ENCODE measurements around the gene MAN1B1. TPM values are rescaled to one million over a fixed set of nuclear protein-coding genes. Genes with fewer than 3 reads are reported as not detected.

MAN1B1 gene
- total and polyA plus RNA-seq, 4 donors = 38.3 to 81.3 (median 62.3) TPM

DNA sequence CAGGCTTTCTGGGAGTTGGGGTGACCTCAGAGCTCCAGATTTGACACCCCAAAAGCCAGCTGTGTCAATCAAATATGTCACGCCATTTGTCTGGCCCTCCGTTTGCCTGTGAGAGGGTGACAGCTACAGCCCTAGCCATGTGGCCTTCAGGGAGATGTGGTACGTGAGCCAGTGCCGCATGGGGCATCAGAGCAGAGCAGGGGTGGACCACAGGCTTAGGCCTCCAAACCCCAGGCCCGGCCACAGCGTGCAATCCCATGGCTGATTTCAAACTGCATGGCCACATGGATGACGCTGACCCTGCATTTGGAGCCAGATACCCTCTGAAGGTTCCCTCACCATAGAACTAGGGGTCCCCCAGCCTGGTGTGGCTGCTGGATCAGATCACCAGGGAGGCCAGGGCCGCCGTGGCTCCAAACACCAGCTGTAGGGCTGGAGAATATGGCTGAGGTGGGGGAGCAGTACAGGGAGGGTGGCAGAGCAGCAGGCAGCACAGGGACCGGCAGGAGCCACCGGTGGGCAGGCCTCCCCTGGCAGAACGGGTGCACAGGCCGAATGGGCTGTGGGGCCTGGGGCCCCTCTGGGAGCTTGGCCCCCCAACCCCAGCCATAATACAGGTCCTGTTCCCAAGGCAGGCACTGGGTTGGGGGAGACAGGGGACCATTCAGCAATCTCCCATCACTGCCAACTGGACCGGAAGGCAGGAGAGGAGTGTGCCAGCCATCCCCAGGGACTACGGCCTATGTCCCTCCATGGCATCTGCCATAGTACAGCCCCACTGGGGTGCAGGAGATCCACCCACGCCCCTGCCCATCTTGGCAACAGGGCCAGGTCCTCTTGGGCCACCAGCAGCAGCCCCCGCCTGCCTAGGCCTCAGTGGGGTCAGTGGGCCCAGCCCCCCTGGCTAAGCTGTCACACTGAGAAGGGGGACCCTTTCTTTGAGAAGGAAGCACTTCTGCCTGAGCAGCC is 18.0 kb upstream of the MAN1B1 start:
- Histone ChIP-seq H3K27me3 (ENCODE audit: control insufficient read depth, insufficient read depth, low read length) (peaks cover 6% of the 10 kb centered on the region), H3K27ac (ENCODE audit: low read depth, low read length) (peak overlapping the region; percentile 27), H3K9me3 (ENCODE audit: control insufficient read depth, insufficient read depth, low read length) (no peaks in the 10 kb centered on the region), H3K36me3 (ENCODE audit: control insufficient read depth, insufficient read depth, low read length) (peaks cover 31% of the 10 kb centered on the region), H3K4me3 (ENCODE audit: low read depth, low read length) (peak overlapping the region; percentile 22), H3K4me1 (ENCODE audit: control insufficient read depth, insufficient read depth, low read length) (peaks cover 47% of the 10 kb centered on the region)
- WGBS (ENCODE audit: insufficient coverage) = 64% methylated on average over 17 of the region's 17 CpGs
- no peak for DNase-seq (ENCODE audit: low read depth in 4 of 6, low spot score in 6 of 6)

DNA sequence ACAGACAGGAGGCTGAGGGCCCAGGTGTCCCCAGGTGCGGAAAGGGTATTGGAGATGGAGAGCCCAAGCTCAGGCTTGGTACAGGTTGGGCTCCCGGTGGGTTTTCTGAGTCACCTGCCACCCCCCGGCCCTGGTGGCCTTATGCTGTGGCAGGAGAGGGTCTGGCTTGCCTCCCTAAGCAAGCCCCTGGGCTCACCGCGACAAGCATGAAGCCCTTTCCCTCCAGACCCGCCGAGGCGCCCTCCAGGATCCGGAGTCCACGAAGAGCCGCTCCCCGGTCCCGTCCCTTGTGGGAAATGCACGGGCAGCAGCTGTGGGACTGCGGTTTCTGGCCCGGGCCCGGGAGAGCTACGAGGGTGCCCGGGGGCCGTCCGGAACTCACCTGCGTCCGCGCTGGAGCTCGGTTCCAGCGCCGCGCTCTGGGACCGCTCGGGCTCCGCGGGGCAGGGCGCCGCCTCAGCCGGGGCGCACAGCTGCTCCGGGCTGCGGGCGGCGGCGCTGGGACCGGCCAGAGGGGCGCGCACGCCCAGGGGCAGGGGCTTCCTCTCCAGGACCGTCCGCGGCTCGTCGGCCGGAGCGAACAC is 17.2 kb upstream of the MAN1B1 start:
- H3K27me3 ChIP-seq (ENCODE audit: control insufficient read depth, insufficient read depth, low read length) = peaks cover 6% of the 10 kb centered on the region
- H3K36me3 ChIP-seq (ENCODE audit: control insufficient read depth, insufficient read depth, low read length) = peaks cover 26% of the 10 kb centered on the region
- peak overlapping the region; percentile 22 for H3K4me3 ChIP-seq (ENCODE audit: low read depth, low read length)
- no peaks in the 10 kb centered on the region for H3K9me3 ChIP-seq (ENCODE audit: control insufficient read depth, insufficient read depth, low read length)
- DNase-seq (ENCODE audit: low read depth in 4 of 6, low spot score in 6 of 6) = no peak
- WGBS (ENCODE audit: insufficient coverage) = 4% methylated on average over 52 of the region's 52 CpGs
- peak overlapping the region; percentile 27 for H3K27ac ChIP-seq (ENCODE audit: low read depth, low read length)
- peaks cover 40% of the 10 kb centered on the region for H3K4me1 ChIP-seq (ENCODE audit: control insufficient read depth, insufficient read depth, low read length)

DNA sequence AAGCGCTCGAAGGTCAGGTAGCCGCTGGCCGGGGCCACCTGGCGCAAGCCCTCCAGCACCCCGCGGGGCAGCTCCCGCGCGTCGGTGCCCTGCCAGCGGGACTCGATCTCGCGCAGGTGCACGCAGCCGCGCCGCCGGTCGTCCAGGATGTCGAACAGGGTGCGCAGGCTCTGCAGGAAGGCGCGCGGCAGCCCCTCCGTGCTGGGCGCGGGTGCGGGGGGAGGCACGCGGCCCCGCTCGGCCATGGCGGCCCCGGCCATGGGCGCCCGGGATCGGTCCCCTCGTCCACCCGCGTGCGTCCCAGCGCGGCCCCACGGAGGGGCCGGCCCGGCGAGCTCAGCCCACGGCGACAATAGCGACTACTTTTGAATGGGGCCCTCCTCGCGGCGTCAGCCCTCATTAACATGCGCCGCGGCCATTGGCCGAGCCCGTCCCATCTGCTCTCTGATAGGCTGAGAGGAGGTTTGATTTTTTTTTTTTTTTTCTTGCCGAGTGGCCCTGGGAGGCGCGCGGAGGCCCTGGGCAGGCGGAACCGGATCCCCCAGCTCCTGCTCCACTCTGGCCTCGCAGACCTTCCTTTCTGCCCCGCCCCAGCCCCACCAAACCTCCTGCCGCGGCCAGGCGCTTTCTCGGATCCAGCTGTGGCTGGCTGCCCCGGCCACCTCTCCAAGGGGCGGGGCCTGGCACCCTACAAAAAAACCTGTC is 16.4 kb upstream of the MAN1B1 start, which contains the start of gene SAPCD2:
Gene SAPCD2, minus strand, starts transcription at position 357 of the 705 bp plus-strand sequence. Its CDS starts 97 bp downstream, at position 260.
- peaks cover 6% of the 10 kb centered on the region for H3K27me3 ChIP-seq (ENCODE audit: control insufficient read depth, insufficient read depth, low read length)
- peak in 5 of 6 donors; percentile 59 to 95 (median 72) for DNase-seq (ENCODE audit: low read depth in 4 of 6, low spot score in 6 of 6)
- H3K4me1 ChIP-seq (ENCODE audit: control insufficient read depth, insufficient read depth, low read length) = peaks cover 40% of the 10 kb centered on the region
- peak within 1 kb of the TSS; percentile 50 for H3K4me3 ChIP-seq (ENCODE audit: low read depth, low read length)
- peaks cover 18% of the 10 kb centered on the region for H3K36me3 ChIP-seq (ENCODE audit: control insufficient read depth, insufficient read depth, low read length)
- under 1% methylated on average over 62 of the region's 74 CpGs for WGBS (ENCODE audit: insufficient coverage)
- no peaks in the 10 kb centered on the region for H3K9me3 ChIP-seq (ENCODE audit: control insufficient read depth, insufficient read depth, low read length)
- H3K27ac ChIP-seq (ENCODE audit: low read depth, low read length) = peak within 1 kb of the TSS; percentile 91

DNA sequence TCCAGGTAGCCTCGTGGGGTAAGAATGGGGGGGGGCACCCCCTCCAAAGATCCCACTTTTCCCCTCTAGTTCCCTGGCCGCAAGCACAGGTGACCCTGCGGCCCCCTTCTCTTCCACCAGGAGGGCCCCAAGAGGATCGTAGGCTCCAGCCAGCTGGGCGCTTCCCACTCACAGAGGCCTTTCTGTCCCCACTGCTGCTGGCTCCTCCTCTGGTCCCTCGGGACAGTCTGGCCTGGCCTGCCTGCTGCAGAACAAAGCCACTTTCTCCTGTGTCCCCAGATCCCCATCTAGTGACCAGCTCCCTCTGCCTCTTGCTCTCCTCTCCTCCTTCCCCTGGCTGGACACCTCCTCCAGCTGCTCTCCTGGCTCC is 15.9 kb upstream of the MAN1B1 start:
- DNase-seq (ENCODE audit: low read depth in 4 of 6, low spot score in 6 of 6) = peak in 2 of 6 donors; percentile 54 to 80
- Histone ChIP-seq H3K27me3 (ENCODE audit: control insufficient read depth, insufficient read depth, low read length) (peaks cover 6% of the 10 kb centered on the region), H3K27ac (ENCODE audit: low read depth, low read length) (peak overlapping the region; percentile 91), H3K4me3 (ENCODE audit: low read depth, low read length) (peak overlapping the region; percentile 50), H3K36me3 (ENCODE audit: control insufficient read depth, insufficient read depth, low read length) (peaks cover 13% of the 10 kb centered on the region), H3K4me1 (ENCODE audit: control insufficient read depth, insufficient read depth, low read length) (peaks cover 40% of the 10 kb centered on the region), H3K9me3 (ENCODE audit: control insufficient read depth, insufficient read depth, low read length) (no peaks in the 10 kb centered on the region)
- WGBS (ENCODE audit: insufficient coverage) = 26% methylated on average over 5 of the region's 6 CpGs

DNA sequence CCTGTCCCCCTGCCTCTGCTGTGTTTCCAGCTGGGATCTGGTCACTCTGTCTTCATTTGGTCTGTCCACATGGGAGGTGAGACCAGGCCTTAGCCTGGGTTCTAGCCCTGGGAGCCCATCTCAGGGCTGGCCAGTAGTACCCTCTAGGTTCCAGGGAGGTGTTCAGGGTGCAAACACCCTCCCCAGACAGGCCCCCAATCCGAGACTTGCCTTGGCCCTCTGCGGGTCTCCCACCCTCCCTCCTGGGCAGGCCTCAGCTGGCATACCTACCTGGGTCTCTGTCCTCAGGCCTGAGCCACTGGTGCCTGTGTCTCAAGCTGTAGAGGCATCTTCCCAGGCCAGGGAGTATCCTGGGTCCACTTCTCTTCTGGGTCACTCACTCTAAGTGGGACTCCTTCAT is 15.5 kb upstream of the MAN1B1 start:
- Histone ChIP-seq H3K4me3 (ENCODE audit: low read depth, low read length) (no peak overlapping the region), H3K36me3 (ENCODE audit: control insufficient read depth, insufficient read depth, low read length) (peaks cover 9% of the 10 kb centered on the region), H3K4me1 (ENCODE audit: control insufficient read depth, insufficient read depth, low read length) (peaks cover 40% of the 10 kb centered on the region), H3K9me3 (ENCODE audit: control insufficient read depth, insufficient read depth, low read length) (no peaks in the 10 kb centered on the region), H3K27me3 (ENCODE audit: control insufficient read depth, insufficient read depth, low read length) (peaks cover 6% of the 10 kb centered on the region), H3K27ac (ENCODE audit: low read depth, low read length) (peak overlapping the region; percentile 91)
- 89% methylated on average over 2 of the region's 2 CpGs for WGBS (ENCODE audit: insufficient coverage)
- DNase-seq (ENCODE audit: low read depth in 4 of 6, low spot score in 6 of 6) = no peak

DNA sequence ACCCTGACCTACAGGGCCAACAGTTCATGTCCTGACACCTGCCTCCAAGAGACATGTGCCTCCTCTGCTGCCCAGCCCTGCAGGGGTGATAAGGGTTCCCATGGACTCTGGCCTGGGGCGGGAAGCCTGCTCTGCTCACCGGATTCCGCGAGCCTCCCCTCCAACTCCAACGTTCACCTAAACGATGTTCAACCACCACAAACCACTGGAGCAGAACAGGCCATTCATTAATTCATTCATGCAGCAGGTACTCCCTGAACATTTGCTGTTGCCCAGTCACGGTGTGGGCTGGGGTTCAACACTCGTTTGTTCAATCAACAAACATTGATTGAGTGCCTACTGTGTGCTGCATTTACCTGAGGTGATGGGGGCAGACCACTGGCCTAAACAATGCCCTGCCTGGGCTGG is 12.8 kb upstream of the MAN1B1 start:
- no peaks in the 10 kb centered on the region for H3K9me3 ChIP-seq (ENCODE audit: control insufficient read depth, insufficient read depth, low read length)

DNA sequence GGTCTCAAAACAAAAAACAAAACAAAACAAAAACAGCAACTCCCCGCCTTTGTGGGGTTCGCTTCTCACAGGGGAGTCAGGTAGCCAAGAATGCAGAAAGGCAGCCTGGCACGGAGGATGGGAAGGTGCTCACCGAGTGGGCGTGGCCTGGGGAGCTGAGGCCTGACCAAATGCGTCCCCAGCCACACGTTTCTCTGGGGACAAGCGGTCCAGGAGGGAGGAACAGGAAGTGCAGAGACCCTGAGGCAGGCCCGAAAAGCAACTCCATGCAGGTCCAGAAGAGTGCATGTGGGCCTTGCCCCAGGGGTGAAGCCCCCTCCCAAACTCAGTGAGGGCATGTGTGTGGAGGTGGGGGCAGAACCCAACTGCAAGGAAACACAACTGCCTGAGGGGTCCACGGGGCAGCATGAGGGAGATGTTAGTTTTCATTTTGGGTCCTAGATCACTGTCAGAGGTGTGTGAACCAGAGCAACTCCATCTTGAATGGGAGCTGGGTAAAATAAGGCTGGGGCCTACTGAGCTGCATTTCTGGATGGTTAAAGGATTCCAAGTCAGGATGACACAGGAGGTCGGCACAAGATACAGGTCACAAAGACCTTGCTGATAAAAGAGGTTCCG is 12.0 kb upstream of the MAN1B1 start:
- Histone ChIP-seq H3K9me3 (ENCODE audit: control insufficient read depth, insufficient read depth, low read length) (no peaks in the 10 kb centered on the region), H3K4me1 (ENCODE audit: control insufficient read depth, insufficient read depth, low read length) (peaks cover 44% of the 10 kb centered on the region), H3K27ac (ENCODE audit: low read depth, low read length) (no peak overlapping the region), H3K36me3 (ENCODE audit: control insufficient read depth, insufficient read depth, low read length) (peaks cover 5% of the 10 kb centered on the region), H3K27me3 (ENCODE audit: control insufficient read depth, insufficient read depth, low read length) (peaks cover 30% of the 10 kb centered on the region), H3K4me3 (ENCODE audit: low read depth, low read length) (no peak overlapping the region)
- 71% methylated on average over 12 of the region's 12 CpGs for WGBS (ENCODE audit: insufficient coverage)
- DNase-seq (ENCODE audit: low read depth in 4 of 6, low spot score in 6 of 6) = no peak

More for the DNA sequence above, 12.8 kb upstream of the MAN1B1 start:
- no peak overlapping the region for H3K27ac ChIP-seq (ENCODE audit: low read depth, low read length)
- peaks cover 47% of the 10 kb centered on the region for H3K4me1 ChIP-seq (ENCODE audit: control insufficient read depth, insufficient read depth, low read length)
- no peaks in the 10 kb centered on the region for H3K36me3 ChIP-seq (ENCODE audit: control insufficient read depth, insufficient read depth, low read length)
- peaks cover 27% of the 10 kb centered on the region for H3K27me3 ChIP-seq (ENCODE audit: control insufficient read depth, insufficient read depth, low read length)
- H3K4me3 ChIP-seq (ENCODE audit: low read depth, low read length) = no peak overlapping the region
- 91% methylated on average over 8 of the region's 8 CpGs for WGBS (ENCODE audit: insufficient coverage)
- no peak for DNase-seq (ENCODE audit: low read depth in 4 of 6, low spot score in 6 of 6)

DNA sequence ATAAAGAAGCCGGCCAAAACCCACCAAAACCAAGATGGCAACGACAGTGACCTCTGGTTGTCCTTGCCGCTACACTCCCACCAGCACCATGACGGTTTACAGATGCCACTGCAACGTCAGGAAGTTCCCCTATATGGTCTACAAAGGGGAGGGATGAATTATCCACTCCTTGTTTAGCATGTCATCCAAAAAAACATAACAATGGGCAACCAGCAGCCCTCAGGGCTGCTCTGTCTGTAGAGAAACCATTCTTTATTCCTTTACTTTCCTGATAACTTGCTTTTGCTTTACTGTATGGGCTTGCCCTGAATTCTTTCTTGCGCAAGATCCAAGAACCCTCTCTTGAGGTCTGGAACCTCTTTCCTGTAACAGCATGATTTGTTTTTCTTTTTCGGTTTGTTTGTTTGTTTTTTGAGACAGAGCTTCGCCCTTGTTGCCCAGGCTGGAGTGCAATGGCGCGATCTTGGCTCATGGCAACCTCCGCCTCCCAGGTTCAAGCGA is 11.5 kb upstream of the MAN1B1 start:
- H3K4me1 ChIP-seq (ENCODE audit: control insufficient read depth, insufficient read depth, low read length) = peaks cover 44% of the 10 kb centered on the region
- H3K36me3 ChIP-seq (ENCODE audit: control insufficient read depth, insufficient read depth, low read length) = peaks cover 9% of the 10 kb centered on the region
- peaks cover 36% of the 10 kb centered on the region for H3K27me3 ChIP-seq (ENCODE audit: control insufficient read depth, insufficient read depth, low read length)
- H3K4me3 ChIP-seq (ENCODE audit: low read depth, low read length) = no peak overlapping the region
- DNase-seq (ENCODE audit: low read depth in 4 of 6, low spot score in 6 of 6) = no peak
- H3K9me3 ChIP-seq (ENCODE audit: control insufficient read depth, insufficient read depth, low read length) = no peaks in the 10 kb centered on the region
- WGBS (ENCODE audit: insufficient coverage) = 87% methylated on average over 3 of the region's 12 CpGs
- H3K27ac ChIP-seq (ENCODE audit: low read depth, low read length) = no peak overlapping the region

DNA sequence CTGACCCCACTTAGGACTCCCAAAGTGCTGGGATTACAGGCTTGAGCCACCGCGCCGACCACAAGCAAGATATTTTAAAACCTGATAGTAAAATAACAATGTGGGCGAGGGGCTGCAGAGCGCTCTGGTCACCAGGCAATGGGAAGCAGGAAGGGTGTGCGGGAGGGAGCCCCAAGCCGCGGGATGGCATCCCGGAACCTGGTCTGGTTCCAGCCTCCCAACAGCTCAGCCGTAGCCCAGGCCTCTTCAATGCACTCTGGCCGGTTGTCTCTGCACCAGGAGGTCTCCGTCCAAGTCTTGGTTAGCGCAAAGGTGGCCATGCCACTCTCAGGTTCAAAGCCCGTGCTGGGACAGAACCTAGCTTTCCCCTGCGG is 10.2 kb upstream of the MAN1B1 start:
- H3K36me3 ChIP-seq (ENCODE audit: control insufficient read depth, insufficient read depth, low read length) = peaks cover 16% of the 10 kb centered on the region
- no peak overlapping the region for H3K4me3 ChIP-seq (ENCODE audit: low read depth, low read length)

More for the DNA sequence above, 10.2 kb upstream of the MAN1B1 start:
- 34% methylated on average over 15 of the region's 15 CpGs for WGBS (ENCODE audit: insufficient coverage)
- DNase-seq (ENCODE audit: low read depth in 4 of 6, low spot score in 6 of 6) = no peak
- H3K9me3 ChIP-seq (ENCODE audit: control insufficient read depth, insufficient read depth, low read length) = no peaks in the 10 kb centered on the region
- peaks cover 31% of the 10 kb centered on the region for H3K4me1 ChIP-seq (ENCODE audit: control insufficient read depth, insufficient read depth, low read length)
- no peak overlapping the region for H3K27ac ChIP-seq (ENCODE audit: low read depth, low read length)
- peaks cover 42% of the 10 kb centered on the region for H3K27me3 ChIP-seq (ENCODE audit: control insufficient read depth, insufficient read depth, low read length)
